MM.1S (cell line): ENCODE data around the gene CCS.

Experiments
- DNase-seq: peaks from one replicate; pipeline ENCODE4 v3.0.0-alpha.2; 2015
- H2AFZ ChIP-seq: fragments of 300-600 bp; sonication (generic); 2 replicates; pipeline ENCODE4 v1.6.0; 2016; ENCODE audit warnings: antibody characterized with exemption, low read length
- H3F3A ChIP-seq: fragments of 300-600 bp; sonication (generic); 2 replicates; pipeline ENCODE4 v1.6.1; 2016; ENCODE audit warnings: mild to moderate bottlenecking, antibody characterized with exemption, low read length, moderate library complexity, mixed read lengths; ENCODE audit not compliant: insufficient read depth
- H3K27ac ChIP-seq: fragments of 300-600 bp; sonication (generic); 2 replicates; pipeline ENCODE4 v1.5.1; 2016; ENCODE audit warnings: mild to moderate bottlenecking, low read length
- H3K27me3 ChIP-seq: fragments of 300-600 bp; sonication (generic); replicated peaks from 2 replicates; pipeline ENCODE4 v1.6.0; 2016; ENCODE audit warnings: low read length; ENCODE audit not compliant: insufficient read depth
- H3K36me3 ChIP-seq: fragments of 300-600 bp; sonication (generic); replicated peaks from 2 replicates; pipeline ENCODE4 v1.6.1; 2016; ENCODE audit warnings: mild to moderate bottlenecking, low read length, mixed read lengths; ENCODE audit not compliant: insufficient read depth
- H3K4me1 ChIP-seq: fragments of 300-600 bp; sonication (generic); 2 replicates; pipeline ENCODE4 v1.6.1; 2016; ENCODE audit warnings: low read length, mixed read lengths
- H3K4me2 ChIP-seq: fragments of 300-600 bp; sonication (generic); 2 replicates; pipeline ENCODE4 v1.6.0; 2016; ENCODE audit warnings: low read depth, low read length
- H3K4me3 ChIP-seq: fragments of 300-600 bp; sonication (generic); 2 replicates; pipeline ENCODE4 v1.5.1; 2016; ENCODE audit warnings: low read length, mixed read lengths
- H3K79me2 ChIP-seq: fragments of 300-600 bp; sonication (generic); 2 replicates; pipeline ENCODE4 v1.6.1; 2016; ENCODE audit warnings: mixed run types, low read length, mixed read lengths
- H3K9ac ChIP-seq: fragments of 300-600 bp; sonication (generic); 2 replicates; pipeline ENCODE4 v1.6.1; 2016; ENCODE audit warnings: low read length, mixed read lengths
- H3K9me2 ChIP-seq: fragments of 300-600 bp; sonication (generic); replicated peaks from 2 replicates; pipeline ENCODE4 v1.6.1; 2016; ENCODE audit warnings: mild to moderate bottlenecking, low read length, mixed read lengths; ENCODE audit not compliant: insufficient read depth
- H3K9me3 ChIP-seq: fragments of 300-600 bp; sonication (generic); replicated peaks from 2 replicates; pipeline ENCODE4 v1.6.1; 2016; ENCODE audit warnings: mild to moderate bottlenecking, low read length, mixed read lengths; ENCODE audit not compliant: insufficient read depth
- H4K20me1 ChIP-seq: fragments of 300-600 bp; sonication (generic); 2 replicates; pipeline ENCODE4 v1.6.1; 2016; ENCODE audit warnings: mild to moderate bottlenecking, low read length, moderate library complexity, mixed read lengths; ENCODE audit not compliant: insufficient read depth
- EZH2 ChIP-seq: fragments of 300-600 bp; sonication (generic); optimal IDR thresholded peaks from 2 replicates; pipeline ENCODE3; 2017; ENCODE audit warnings: low read depth, mild to moderate bottlenecking, antibody characterized with exemption, low read length, mixed read lengths
- EZH2phosphoT487 ChIP-seq: fragments of 300-600 bp; sonication (generic); IDR thresholded peaks from 2 replicates; pipeline ENCODE4 v1.6.1; 2018; ENCODE audit warnings: antibody characterized with exemption, low read length
- TF ChIP-seq, protein P1 (sequence below): fragments of 300-600 bp; sonication (generic); IDR thresholded peaks from 2 replicates; pipeline ENCODE4 v1.5.1; 2016; ENCODE audit warnings: antibody characterized with exemption, low read length, mixed read lengths

The CCS gene

DNA sequence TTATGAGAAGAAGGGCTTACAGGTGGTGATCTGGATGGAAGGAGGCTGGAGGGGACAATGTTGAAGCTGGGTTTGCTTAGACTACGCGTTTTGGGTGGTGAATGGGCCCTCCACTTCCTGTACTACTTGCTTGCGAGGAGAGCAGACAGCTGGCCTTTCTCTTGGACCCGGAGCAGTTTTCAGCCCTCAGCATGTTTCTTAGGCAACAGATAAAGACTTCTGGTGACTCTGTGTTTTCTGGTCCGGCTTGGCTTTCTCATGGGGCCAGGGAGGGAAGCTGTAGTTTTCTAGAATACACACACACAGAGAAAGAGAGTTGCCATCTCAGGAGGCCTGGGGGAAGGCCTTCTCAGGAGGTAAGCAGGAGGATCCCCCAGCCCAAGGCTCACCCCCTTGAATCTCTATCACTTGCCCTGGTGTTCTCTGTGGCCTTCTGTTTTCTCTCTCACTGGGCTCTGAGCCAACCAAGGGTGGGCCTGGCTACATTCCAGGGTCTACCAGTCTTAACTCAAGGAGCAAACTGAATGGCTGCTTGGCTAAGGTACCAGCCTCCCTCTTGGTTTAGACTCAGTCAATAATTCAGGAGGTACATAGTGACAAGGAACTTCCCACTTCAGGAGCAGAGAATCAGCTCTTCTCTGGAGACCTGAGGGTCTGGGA lies 2.4 kb downstream of the CCS start:
- Histone ChIP-seq H3K4me1 (peaks cover 3% of the 10 kb centered on the region; the same call in 1 of the 2 replicates), H3K4me2 (no peak overlapping the region), H3K9ac (no peak overlapping the region), H4K20me1 (no peaks in the 10 kb centered on the region), H3K27me3 (peaks cover 9% of the 10 kb centered on the region; the same call in 1 of the 2 replicates), H3K9me3 (no peaks in the 10 kb centered on the region), H3K4me3 (no peak overlapping the region), H3F3A (no peaks in the 10 kb centered on the region), H3K9me2 (no peaks in the 10 kb centered on the region), H3K36me3 (no peaks in the 10 kb centered on the region), H2AFZ (no peak overlapping the region), H3K27ac (no peak overlapping the region), H3K79me2 (peaks cover 8% of the 10 kb centered on the region; the same call in 1 of the 2 replicates)
- TF ChIP-seq, protein P1, sequence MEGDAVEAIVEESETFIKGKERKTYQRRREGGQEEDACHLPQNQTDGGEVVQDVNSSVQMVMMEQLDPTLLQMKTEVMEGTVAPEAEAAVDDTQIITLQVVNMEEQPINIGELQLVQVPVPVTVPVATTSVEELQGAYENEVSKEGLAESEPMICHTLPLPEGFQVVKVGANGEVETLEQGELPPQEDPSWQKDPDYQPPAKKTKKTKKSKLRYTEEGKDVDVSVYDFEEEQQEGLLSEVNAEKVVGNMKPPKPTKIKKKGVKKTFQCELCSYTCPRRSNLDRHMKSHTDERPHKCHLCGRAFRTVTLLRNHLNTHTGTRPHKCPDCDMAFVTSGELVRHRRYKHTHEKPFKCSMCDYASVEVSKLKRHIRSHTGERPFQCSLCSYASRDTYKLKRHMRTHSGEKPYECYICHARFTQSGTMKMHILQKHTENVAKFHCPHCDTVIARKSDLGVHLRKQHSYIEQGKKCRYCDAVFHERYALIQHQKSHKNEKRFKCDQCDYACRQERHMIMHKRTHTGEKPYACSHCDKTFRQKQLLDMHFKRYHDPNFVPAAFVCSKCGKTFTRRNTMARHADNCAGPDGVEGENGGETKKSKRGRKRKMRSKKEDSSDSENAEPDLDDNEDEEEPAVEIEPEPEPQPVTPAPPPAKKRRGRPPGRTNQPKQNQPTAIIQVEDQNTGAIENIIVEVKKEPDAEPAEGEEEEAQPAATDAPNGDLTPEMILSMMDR = no peak
- no peak for TF ChIP-seq EZH2
- no peak for TF ChIP-seq EZH2phosphoT487
- DNase-seq = no peak

- no peak overlapping the region for H3K9ac ChIP-seq
- H2AFZ ChIP-seq = no peak overlapping the region
- no peak overlapping the region for H3K4me3 ChIP-seq
- no peaks in the 10 kb centered on the region for H4K20me1 ChIP-seq
- TF ChIP-seq EZH2 (no peak), EZH2phosphoT487 (no peak)
- TF ChIP-seq, protein P1 = no peak
- H3K9me3 ChIP-seq = no peaks in the 10 kb centered on the region
- H3K4me1 ChIP-seq = no peaks in the 10 kb centered on the region
- H3K4me2 ChIP-seq = no peak overlapping the region
- DNase-seq = no peak
- H3K9me2 ChIP-seq = no peaks in the 10 kb centered on the region
- H3F3A ChIP-seq = no peaks in the 10 kb centered on the region
- H3K36me3 ChIP-seq = no peaks in the 10 kb centered on the region
- no peaks in the 10 kb centered on the region for H3K79me2 ChIP-seq
- H3K27ac ChIP-seq = no peak overlapping the region
- H3K27me3 ChIP-seq = no peaks in the 10 kb centered on the region
These were observed 6.0 kb downstream of the CCS start for GRCh38 chr11:66598993-66599392.

- no peak overlapping the region for H3K27ac ChIP-seq
- no peaks in the 10 kb centered on the region for H3K36me3 ChIP-seq
- no peaks in the 10 kb centered on the region for H3K9me3 ChIP-seq
- H3K4me2 ChIP-seq = no peak overlapping the region
- TF ChIP-seq, protein P1 = no peak
- TF ChIP-seq EZH2 (no peak), EZH2phosphoT487 (no peak)
- no peak overlapping the region for H2AFZ ChIP-seq
- DNase-seq = no peak
- no peak overlapping the region for H3K9ac ChIP-seq
- no peak overlapping the region for H3K4me3 ChIP-seq
- no peaks in the 10 kb centered on the region for H3K79me2 ChIP-seq
- H3K4me1 ChIP-seq = no peaks in the 10 kb centered on the region
- H3K27me3 ChIP-seq = no peaks in the 10 kb centered on the region
- H3F3A ChIP-seq = no peaks in the 10 kb centered on the region
- no peaks in the 10 kb centered on the region for H3K9me2 ChIP-seq
- H4K20me1 ChIP-seq = no peaks in the 10 kb centered on the region
These were observed 7.2 kb downstream of the CCS start for GRCh38 chr11:66600219-66600618.
